Uterus (tissue), 4 donors: ENCODE measurements around the gene TAOK3. TPM values are rescaled to one million over a fixed set of nuclear protein-coding genes. Genes with fewer than 3 reads are reported as not detected.

Experiments used
- DNase-seq, 2 donors: peaks; one replicate each; pipeline ENCODE4 v3.0.0-alpha.2; 2019 to 2020
- H3K27ac ChIP-seq, 2 donors: fragments of 200-600 bp; sonication (generic); 1 replicate in 1 of 2; 2 replicates in 1 of 2; pipeline ENCODE4 v1.5.1; 2016 to 2018
- H3K27me3 ChIP-seq, 2 donors: fragments of 200-600 bp; sonication (generic); one replicate each; pipeline ENCODE4 v1.5.1; 2018 to 2019; ENCODE audit warnings: control low read depth in 1 of 2
- H3K36me3 ChIP-seq, 2 donors: fragments of 200-600 bp; sonication (generic); one replicate each; pipeline ENCODE4 v1.5.1; 2019; ENCODE audit warnings: control low read depth in 1 of 2
- H3K4me1 ChIP-seq, 2 donors: fragments of 200-600 bp; sonication (generic); one replicate each; pipeline ENCODE4 v1.5.1; 2018 to 2019; ENCODE audit warnings: control low read depth in 1 of 2
- H3K4me3 ChIP-seq, 2 donors: fragments of 200-600 bp; sonication (generic); 1 replicate in 1 of 2; 2 replicates in 1 of 2; pipeline ENCODE4 v1.5.1; 2018 to 2019; ENCODE audit warnings: mild to moderate bottlenecking in 1 of 2
- H3K9me3 ChIP-seq, 2 donors: fragments of 200-600 bp; sonication (generic); one replicate each; pipeline ENCODE4 v1.5.1; 2019; ENCODE audit warnings: control low read depth in 1 of 2
- CTCF ChIP-seq, 4 experiments: fragments of 200-600 bp in 2 of 4; fragments of 450-650 bp in 2 of 4; sonication (generic) in 2 of 4; IDR thresholded peaks; one replicate each; pipeline ENCODE4 v1.5.1; 2016 to 2019; ENCODE audit warnings: antibody characterized with exemption in 4 of 4, mild to moderate bottlenecking in 2 of 4, moderate library complexity in 1 of 4
- POLR2A ChIP-seq, 2 donors: fragments of 450-650 bp; IDR thresholded peaks; one replicate each; pipeline ENCODE4 v1.6.1; 2016; ENCODE audit warnings: antibody characterized with exemption in 2 of 2, mild to moderate bottlenecking in 1 of 2, moderate library complexity in 1 of 2
- intact Hi-C: fragments of 100-400 bp; cut with DNase I; formaldehyde crosslinking; loops from one replicate; pipeline ENCODE4 v1.15.1; 2023; ENCODE audit warnings: low total_unique reads
- total RNA-seq, 4 donors: library from RNA; depleted of rRNA in 3 of 4; stranded (reverse); fragments of >200 nt in 3 of 4; gene quantifications; one replicate each; pipeline versions ENCODE4 v1.1.0 to v1.2.4, GENCODE V29; 2014 to 2023
- donor health status: DM: yes; HTN: yes; CAD: no.

The TAOK3 gene
- total RNA-seq, 4 donors from 2014 or later: 14.9 to 35.1 (median 24.8) TPM

GRCh38 chr12:118219772-118220171, 152.9 kb downstream of the TAOK3 start:
- no peaks in the 10 kb centered on the region for H3K9me3 ChIP-seq

GRCh38 chr12:118219106-118219505, 153.6 kb downstream of the TAOK3 start:
- no peaks in the 10 kb centered on the region for H3K9me3 ChIP-seq
- no peaks in the 10 kb centered on the region for H3K27me3 ChIP-seq
- no peak overlapping the region for H3K4me3 ChIP-seq
- H3K4me1 ChIP-seq: no peaks in the 10 kb centered on the region
- TF ChIP-seq CTCF (IDR thresholded peaks at IDR 0.05) (no peak), POLR2A (IDR thresholded peaks at IDR 0.05) (no peak)
- DNase-seq: no peak
- H3K27ac ChIP-seq: no peak overlapping the region
- H3K36me3 ChIP-seq: no peaks in the 10 kb centered on the region
- intact Hi-C loops: no loop called here

More at GRCh38 chr12:118219772-118220171, 152.9 kb downstream of the TAOK3 start:
- H3K36me3 ChIP-seq: no peaks in the 10 kb centered on the region
- H3K4me1 ChIP-seq: no peaks in the 10 kb centered on the region
- no peak overlapping the region for H3K27ac ChIP-seq
- no peaks in the 10 kb centered on the region for H3K27me3 ChIP-seq
- intact Hi-C loops: no loop called here
- H3K4me3 ChIP-seq: no peak overlapping the region
- no peak for DNase-seq
- TF ChIP-seq POLR2A (IDR thresholded peaks at IDR 0.05) (no peak), CTCF (IDR thresholded peaks at IDR 0.05) (no peak)

- no peaks in the 10 kb centered on the region for H3K36me3 ChIP-seq
- no peak overlapping the region for H3K27ac ChIP-seq
- H3K4me1 ChIP-seq: no peaks in the 10 kb centered on the region
- H3K9me3 ChIP-seq: no peaks in the 10 kb centered on the region
- intact Hi-C loops: no loop called here
- no peaks in the 10 kb centered on the region for H3K27me3 ChIP-seq
- DNase-seq: no peak
- no peak overlapping the region for H3K4me3 ChIP-seq
- no peak for TF ChIP-seq POLR2A (IDR thresholded peaks at IDR 0.05)
- TF ChIP-seq CTCF (IDR thresholded peaks at IDR 0.05): no peak
These were observed 159.3 kb downstream of the TAOK3 start for GRCh38 chr12:118213452-118213851.

- DNase-seq: no peak
- no peaks in the 10 kb centered on the region for H3K9me3 ChIP-seq
- intact Hi-C loops: no loop called here
- no peak overlapping the region for H3K27ac ChIP-seq
- no peaks in the 10 kb centered on the region for H3K4me1 ChIP-seq
- no peaks in the 10 kb centered on the region for H3K36me3 ChIP-seq
- H3K4me3 ChIP-seq: no peak overlapping the region
- no peaks in the 10 kb centered on the region for H3K27me3 ChIP-seq
- TF ChIP-seq POLR2A (IDR thresholded peaks at IDR 0.05): no peak
- TF ChIP-seq CTCF (IDR thresholded peaks at IDR 0.05): no peak
These were observed 160.1 kb downstream of the TAOK3 start for GRCh38 chr12:118212606-118213005.

GRCh38 chr12:118206107-118206412, 166.6 kb downstream of the TAOK3 start:
- Histone ChIP-seq H3K4me1 (no peaks in the 10 kb centered on the region), H3K4me3 (no peak overlapping the region), H3K27ac (no peak overlapping the region), H3K27me3 (no peaks in the 10 kb centered on the region), H3K36me3 (no peaks in the 10 kb centered on the region), H3K9me3 (no peaks in the 10 kb centered on the region)
- TF ChIP-seq POLR2A (IDR thresholded peaks at IDR 0.05) (no peak), CTCF (IDR thresholded peaks at IDR 0.05) (no peak)
- DNase-seq: no peak
- intact Hi-C loops: no loop called here
